Body of pancreas (tissue), 4 donors: ENCODE measurements around the gene THRA. TPM values are rescaled to one million over a fixed set of nuclear protein-coding genes. Genes with fewer than 3 reads are reported as not detected.
A peak's percentile ranks its signal among the peaks of the same experiment; 100 is the strongest.

Experiments
- ATAC-seq: fragments of 150-250 bp; one replicate; pipeline ENCODE4 v1.9.1; 2016
- DNase-seq, 4 donors: peaks; one replicate each; pipeline ENCODE4 v3.0.0-alpha.2; 2019
- H3K27ac ChIP-seq, 4 donors: fragments of 200-600 bp; sonication (generic); 1 replicate in 3 of 4; 2 replicates in 1 of 4; pipeline versions ENCODE4 v1.5.1 to v1.6.1; 2016 to 2019; ENCODE audit warnings: mild to moderate bottlenecking in 1 of 4, mixed read lengths in 1 of 4, moderate library complexity in 1 of 4
- H3K27me3 ChIP-seq, 2 donors: fragments of 200-600 bp; sonication (generic); one replicate each; pipeline ENCODE4 v1.6.0; 2016; ENCODE audit warnings: mild to moderate bottlenecking in 1 of 2
- H3K36me3 ChIP-seq, 2 donors: fragments of 200-600 bp; sonication (generic); replicated peaks in 1 of 2; 2 replicates each; pipeline ENCODE4 v1.5.1; 2016; ENCODE audit warnings: low read depth in 2 of 2; ENCODE audit not compliant: insufficient read depth in 1 of 2
- H3K4me1 ChIP-seq: fragments of 200-600 bp; sonication (generic); one replicate; pipeline ENCODE4 v1.6.0; 2016
- H3K4me3 ChIP-seq, 2 donors: fragments of 200-600 bp; sonication (generic); 1 replicate in 1 of 2; 2 replicates in 1 of 2; pipeline ENCODE4 v1.5.1; 2016 to 2019
- H3K9me3 ChIP-seq, 3 donors: fragments of 200-600 bp; sonication (generic); 1 replicate in 2 of 3; 2 replicates in 1 of 3; pipeline ENCODE4 v1.5.1; 2016
- POLR2A ChIP-seq, 3 donors: fragments of 450-650 bp; IDR thresholded peaks; one replicate each; pipeline ENCODE4 v1.6.1; 2016; ENCODE audit warnings: antibody characterized with exemption in 3 of 3, mild to moderate bottlenecking in 2 of 3
- WGBS, 2 donors: methylation state at CpG; one replicate each; pipeline ENCODE4 v1.1.5; 2017; 5-methylcytosine and 5-hydroxymethylcytosine counted together
- intact Hi-C: fragments of 100-400 bp; cut with DNase I; formaldehyde crosslinking; loops from one replicate; pipeline ENCODE4 v1.15.1; 2023
- total RNA-seq, 2 donors: library from RNA; depleted of rRNA; stranded (reverse); fragments of >200 nt; gene quantifications; one replicate each; pipeline ENCODE4 v1.1.0, GENCODE V29; 2016
- TF ChIP-seq, protein P1 (sequence below), 7 experiments: fragments of 450-650 bp in 4 of 7; fragments of 200-600 bp in 3 of 7; sonication (generic) in 3 of 7; IDR thresholded peaks; one replicate each; pipeline ENCODE4 v1.5.1; 2016 to 2019; ENCODE audit warnings: antibody characterized with exemption in 7 of 7

Gene THRA
- total RNA-seq, 2 donors from 2014 or later: 37.9 to 61.6 TPM

DNA sequence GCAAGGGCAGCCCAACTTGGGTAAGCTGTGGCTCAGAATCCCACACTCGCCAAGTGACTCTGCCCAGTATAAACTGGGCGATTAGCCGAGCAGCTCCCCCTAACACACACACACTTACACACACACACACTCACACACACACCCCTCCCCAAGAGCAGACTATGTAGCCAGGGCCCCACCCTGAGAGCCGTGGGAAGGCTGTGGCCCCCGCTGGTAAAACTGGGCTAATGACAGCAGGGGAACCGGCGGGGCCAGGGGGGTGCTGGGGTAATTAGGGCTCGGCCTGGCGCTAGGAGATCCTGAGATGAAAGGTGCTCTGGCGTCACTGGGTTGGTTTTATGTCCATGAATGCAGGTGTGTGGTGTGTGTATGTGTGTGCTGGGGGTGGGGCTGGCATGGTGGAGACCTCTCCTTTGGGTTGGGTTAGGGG is 1.1 kb upstream of the THRA start:
- Histone ChIP-seq H3K4me3 (no peak overlapping the region), H3K4me1 (peaks cover 35% of the 10 kb centered on the region), H3K27me3 (no peaks in the 10 kb centered on the region), H3K27ac (no peak overlapping the region), H3K36me3 (no peaks in the 10 kb centered on the region), H3K9me3 (no peaks in the 10 kb centered on the region)
- TF ChIP-seq POLR2A (IDR thresholded peaks at IDR 0.05): no peak
- TF ChIP-seq, protein P1, sequence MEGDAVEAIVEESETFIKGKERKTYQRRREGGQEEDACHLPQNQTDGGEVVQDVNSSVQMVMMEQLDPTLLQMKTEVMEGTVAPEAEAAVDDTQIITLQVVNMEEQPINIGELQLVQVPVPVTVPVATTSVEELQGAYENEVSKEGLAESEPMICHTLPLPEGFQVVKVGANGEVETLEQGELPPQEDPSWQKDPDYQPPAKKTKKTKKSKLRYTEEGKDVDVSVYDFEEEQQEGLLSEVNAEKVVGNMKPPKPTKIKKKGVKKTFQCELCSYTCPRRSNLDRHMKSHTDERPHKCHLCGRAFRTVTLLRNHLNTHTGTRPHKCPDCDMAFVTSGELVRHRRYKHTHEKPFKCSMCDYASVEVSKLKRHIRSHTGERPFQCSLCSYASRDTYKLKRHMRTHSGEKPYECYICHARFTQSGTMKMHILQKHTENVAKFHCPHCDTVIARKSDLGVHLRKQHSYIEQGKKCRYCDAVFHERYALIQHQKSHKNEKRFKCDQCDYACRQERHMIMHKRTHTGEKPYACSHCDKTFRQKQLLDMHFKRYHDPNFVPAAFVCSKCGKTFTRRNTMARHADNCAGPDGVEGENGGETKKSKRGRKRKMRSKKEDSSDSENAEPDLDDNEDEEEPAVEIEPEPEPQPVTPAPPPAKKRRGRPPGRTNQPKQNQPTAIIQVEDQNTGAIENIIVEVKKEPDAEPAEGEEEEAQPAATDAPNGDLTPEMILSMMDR (IDR thresholded peaks at IDR 0.05): no peak
- DNase-seq (no peak), ATAC-seq (no peak)
- intact Hi-C loops: no loop called here
- 34 to 48% methylated on average over 3 to 10 of the region's 10 CpGs for WGBS, 2 donors

DNA sequence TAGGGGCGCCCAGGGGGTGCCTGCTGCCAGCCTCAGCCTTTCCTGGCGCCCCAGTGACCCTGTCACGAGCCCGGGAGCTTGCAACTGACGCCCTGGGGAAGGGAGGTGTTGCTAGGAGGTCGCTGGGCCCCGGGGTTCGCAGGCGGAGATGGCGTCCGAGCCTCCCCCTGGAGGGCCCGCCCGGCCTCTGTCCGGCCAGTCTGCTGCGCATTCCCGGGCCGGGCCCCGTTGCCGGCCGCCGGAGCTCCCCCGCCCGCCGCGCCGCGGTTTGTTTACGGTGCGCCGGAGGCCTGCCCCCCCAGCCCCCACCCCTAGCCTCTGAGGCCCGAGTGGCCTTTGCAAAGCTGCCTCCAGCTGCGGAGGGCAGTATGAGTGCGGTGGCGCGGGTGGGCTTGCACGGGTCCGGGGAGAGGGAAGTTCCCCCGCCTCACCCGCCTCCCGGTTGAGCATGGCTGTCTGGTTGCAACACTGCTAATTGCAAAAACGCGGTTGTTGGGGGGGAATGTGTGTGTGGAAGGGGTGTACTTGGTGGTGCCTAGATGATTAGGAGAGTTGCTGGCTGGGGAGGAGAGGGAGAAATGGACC is 514 bp downstream of the THRA start:
- peak; percentile 66 for ATAC-seq
- intact Hi-C loops: no loop called here
- H3K4me1 ChIP-seq: peaks cover 46% of the 10 kb centered on the region

GRCh38 chr17:40063901-40064531 is 1.3 kb downstream of the THRA start:
- Histone ChIP-seq H3K27me3 (no peaks in the 10 kb centered on the region), H3K4me1 (peaks cover 53% of the 10 kb centered on the region), H3K36me3 (no peaks in the 10 kb centered on the region), H3K27ac (peak overlapping the region; percentile 96 to 98 (median 96)), H3K4me3 (peak overlapping the region in 1 of 2 donors; percentile 94), H3K9me3 (no peaks in the 10 kb centered on the region)
- no peak for TF ChIP-seq POLR2A (IDR thresholded peaks at IDR 0.05)
- TF ChIP-seq, protein P1 (IDR thresholded peaks at IDR 0.05): no peak
- ATAC-seq: no peak
- no peak for DNase-seq
- intact Hi-C loops: no loop called here
- 1 to 2% methylated on average over 4 to 10 of the region's 10 CpGs for WGBS, 2 donors

More for the DNA sequence above, 514 bp downstream of the THRA start:
- TF ChIP-seq POLR2A (IDR thresholded peaks at IDR 0.05): peak; percentile 55 to 77 (median 69)
- TF ChIP-seq, protein P1 (IDR thresholded peaks at IDR 0.05): peak in 3 of 7 experiments; percentile 6 to 15 (median 13)
- no peaks in the 10 kb centered on the region for H3K9me3 ChIP-seq
- H3K27me3 ChIP-seq: no peaks in the 10 kb centered on the region
- H3K27ac ChIP-seq: peak overlapping the region; percentile 96 to 98 (median 96)
- no peaks in the 10 kb centered on the region for H3K36me3 ChIP-seq
- DNase-seq: peak; percentile 51 to 64 (median 56)
- WGBS, 2 donors: 0% methylated on average over 7 to 42 of the region's 42 CpGs
- peak overlapping the region; percentile 94 for H3K4me3 ChIP-seq

GRCh38 chr17:40064971-40065768 is 2.4 kb downstream of the THRA start:
- no peaks in the 10 kb centered on the region for H3K36me3 ChIP-seq
- ATAC-seq (no peak), DNase-seq (peak in 1 of 4 donors; percentile 37)
- peaks cover 65% of the 10 kb centered on the region for H3K4me1 ChIP-seq
- H3K9me3 ChIP-seq: no peaks in the 10 kb centered on the region
- no peak overlapping the region for H3K4me3 ChIP-seq
- no peak for TF ChIP-seq POLR2A (IDR thresholded peaks at IDR 0.05)
- TF ChIP-seq, protein P1 (IDR thresholded peaks at IDR 0.05): no peak
- H3K27ac ChIP-seq: peak overlapping the region; percentile 74 to 98 (median 96)
- 3 to 10% methylated on average over 8 to 10 of the region's 10 CpGs for WGBS, 2 donors
- intact Hi-C loops: no loop called here
- no peaks in the 10 kb centered on the region for H3K27me3 ChIP-seq
